Measurements from ENCODE around the gene JAG1. TPM values are rescaled to one million over a fixed set of nuclear protein-coding genes. Genes with fewer than 3 reads are reported as not detected.
"Not testable (repeated sequence)": the region's sequence is repeated elsewhere in the genome, so short reads cannot be mapped to it uniquely, and the experiment has no call there.

JAG1 gene
- polyA plus RNA-seq, 3 donors, result 167 to 235 (median 210) TPM

- no peak for DNase-seq
These were observed 82.7 kb downstream of the JAG1 start for GRCh38 chr20:10590950-10591671.

- not testable (repeated sequence) for DNase-seq
These were observed 83.4 kb downstream of the JAG1 start for GRCh38 chr20:10590446-10590845.

Other genes starting within 250 kb of the JAG1 start
- gene MKKS, start 239.8 kb downstream of the JAG1 start, polyA plus RNA-seq (ENCODE audit: insufficient read length in 3 of 3), result 10 to 100 TPM; 26.5 to 34.5 (median 32.4) TPM
- gene SLX4IP, start 238.7 kb downstream of the JAG1 start, polyA plus RNA-seq (ENCODE audit: insufficient read length in 3 of 3), result 10 to 100 TPM in 2 of 3 donors, 1 to 10 TPM in 1; 5.9 to 11.2 (median 10.7) TPM